ENCODE data around the gene WNT7B.

WNT7B gene

GRCh38 chr22:45933506-45934167 lies 43.3 kb downstream of the WNT7B start:
- Histone ChIP-seq H3K4me3 (ENCODE audit: control insufficient read depth in 1 of 7, extremely low read depth in 1 of 7, insufficient read depth in 4 of 7, low read depth in 2 of 7, low read length in 6 of 7) (no peak overlapping the region), H3K36me3 (ENCODE audit: control insufficient read depth in 4 of 4, insufficient read depth in 4 of 4, low read length in 3 of 4) (no peaks in the 10 kb centered on the region), H3K27me3 (replicated peaks in 2 of 5; ENCODE audit: control insufficient read depth in 4 of 5, insufficient read depth in 5 of 5, low read length in 4 of 5) (peaks cover 0 to 72% (median 7%) of the 10 kb centered on the region in 5 experiments), H3K4me1 (ENCODE audit: control extremely low read depth in 1 of 4, control insufficient read depth in 4 of 4, insufficient read depth in 4 of 4, low read length in 3 of 4) (peaks cover 0 to 4% (median 0%) of the 10 kb centered on the region in 4 experiments), H3K27ac (ENCODE audit: insufficient read depth in 1 of 2, low read depth in 1 of 2, low read length in 2 of 2, poor library complexity in 1 of 2, severe bottlenecking in 2 of 2) (no peak overlapping the region), H3K9me3 (ENCODE audit: control extremely low read depth in 1 of 5, control insufficient read depth in 4 of 5, insufficient read depth in 2 of 5, low read depth in 1 of 5, low read length in 4 of 5) (no peaks in the 10 kb centered on the region)
- CTCF ChIA-PET = no interaction called here
- DNase-seq = no peak
- POLR2A ChIA-PET = no interaction called here
- WGBS (ENCODE audit: insufficient coverage) = 93% methylated on average over 17 of the region's 18 CpGs

GRCh38 chr22:45932071-45932470 lies 44.9 kb downstream of the WNT7B start:
- no peak for DNase-seq
- POLR2A ChIA-PET = no interaction called here
- Histone ChIP-seq H3K27ac (ENCODE audit: insufficient read depth in 1 of 2, low read depth in 1 of 2, low read length in 2 of 2, poor library complexity in 1 of 2, severe bottlenecking in 2 of 2) (no peak overlapping the region), H3K9me3 (ENCODE audit: control extremely low read depth in 1 of 5, control insufficient read depth in 4 of 5, insufficient read depth in 2 of 5, low read depth in 1 of 5, low read length in 4 of 5) (no peaks in the 10 kb centered on the region), H3K4me1 (ENCODE audit: control extremely low read depth in 1 of 4, control insufficient read depth in 4 of 4, insufficient read depth in 4 of 4, low read length in 3 of 4) (peaks cover 0 to 4% (median 0%) of the 10 kb centered on the region in 4 experiments), H3K36me3 (ENCODE audit: control insufficient read depth in 4 of 4, insufficient read depth in 4 of 4, low read length in 3 of 4) (no peaks in the 10 kb centered on the region), H3K27me3 (replicated peaks in 2 of 5; ENCODE audit: control insufficient read depth in 4 of 5, insufficient read depth in 5 of 5, low read length in 4 of 5) (peaks cover 0 to 66% (median 7%) of the 10 kb centered on the region in 5 experiments), H3K4me3 (ENCODE audit: control insufficient read depth in 1 of 7, extremely low read depth in 1 of 7, insufficient read depth in 4 of 7, low read depth in 2 of 7, low read length in 6 of 7) (no peak overlapping the region)
- WGBS (ENCODE audit: insufficient coverage) = 90% methylated on average over 3 of the region's 6 CpGs
- CTCF ChIA-PET = no interaction called here

DNA sequence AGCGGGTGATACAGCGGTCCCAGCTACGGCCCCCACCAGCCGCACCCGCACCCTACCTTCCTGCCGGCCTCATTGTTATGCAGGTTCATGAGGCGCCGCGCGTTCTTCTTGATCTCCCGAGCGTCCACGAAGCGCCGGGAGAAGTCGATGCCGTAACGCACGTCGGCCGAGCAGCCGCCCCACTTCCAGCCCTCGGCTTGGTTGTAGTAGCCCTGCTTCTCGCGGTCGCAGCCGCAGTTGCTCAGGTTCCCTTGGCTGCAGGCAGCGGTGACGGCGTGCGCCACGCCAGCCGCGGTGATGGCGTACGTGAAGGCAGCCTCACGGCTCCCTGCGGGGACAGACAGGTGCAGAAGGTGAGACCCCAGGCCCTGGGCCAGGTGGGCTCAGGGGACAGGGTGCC lies 45.9 kb downstream of the WNT7B start:
- DNase-seq = no peak
- no peaks in the 10 kb centered on the region for H3K36me3 ChIP-seq (ENCODE audit: control insufficient read depth in 4 of 4, insufficient read depth in 4 of 4, low read length in 3 of 4)
- ChIA-PET POLR2A (no interaction called here), CTCF (interaction anchor here (1.2 kb wide), 1 partner anchor 10 kb away, joined by 3 read pairs; no protein-coding TSS in a partner anchor)
- WGBS (ENCODE audit: insufficient coverage) = 60% methylated on average over 37 of the region's 38 CpGs
- no peaks in the 10 kb centered on the region for H3K9me3 ChIP-seq (ENCODE audit: control extremely low read depth in 1 of 5, control insufficient read depth in 4 of 5, insufficient read depth in 2 of 5, low read depth in 1 of 5, low read length in 4 of 5)
- peaks cover 0 to 62% (median 7%) of the 10 kb centered on the region in 5 experiments for H3K27me3 ChIP-seq (replicated peaks in 2 of 5; ENCODE audit: control insufficient read depth in 4 of 5, insufficient read depth in 5 of 5, low read length in 4 of 5)
- no peak overlapping the region for H3K4me3 ChIP-seq (ENCODE audit: control insufficient read depth in 1 of 7, extremely low read depth in 1 of 7, insufficient read depth in 4 of 7, low read depth in 2 of 7, low read length in 6 of 7)
- no peak overlapping the region for H3K27ac ChIP-seq (ENCODE audit: insufficient read depth in 1 of 2, low read depth in 1 of 2, low read length in 2 of 2, poor library complexity in 1 of 2, severe bottlenecking in 2 of 2)
- peaks cover 0 to 4% (median 0%) of the 10 kb centered on the region in 4 experiments for H3K4me1 ChIP-seq (ENCODE audit: control extremely low read depth in 1 of 4, control insufficient read depth in 4 of 4, insufficient read depth in 4 of 4, low read length in 3 of 4)

DNA sequence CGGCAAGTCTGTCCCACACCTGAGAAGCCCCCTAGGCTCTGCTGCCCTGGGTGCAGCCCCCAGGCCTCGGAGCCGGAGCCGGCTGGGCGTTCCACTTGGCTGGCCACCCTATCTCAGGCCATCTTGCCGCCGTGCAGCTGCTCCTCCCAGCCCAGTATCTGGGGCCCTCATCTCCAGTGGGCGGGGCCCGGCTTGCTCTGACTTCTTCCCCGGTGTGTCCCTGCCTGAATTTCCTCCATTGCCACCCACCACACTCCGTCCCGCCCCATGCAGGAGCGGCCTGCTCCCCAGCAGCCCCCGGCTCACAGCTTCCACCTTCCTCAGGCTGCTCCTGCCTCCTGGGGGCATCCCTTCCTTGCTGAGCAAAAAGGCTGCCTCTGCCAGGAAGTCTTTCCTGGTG lies 46.6 kb downstream of the WNT7B start:
- Histone ChIP-seq H3K36me3 (ENCODE audit: control insufficient read depth in 4 of 4, insufficient read depth in 4 of 4, low read length in 3 of 4) (no peaks in the 10 kb centered on the region), H3K27me3 (replicated peaks in 2 of 5; ENCODE audit: control insufficient read depth in 4 of 5, insufficient read depth in 5 of 5, low read length in 4 of 5) (peaks cover 0 to 56% (median 5%) of the 10 kb centered on the region in 5 experiments), H3K9me3 (ENCODE audit: control extremely low read depth in 1 of 5, control insufficient read depth in 4 of 5, insufficient read depth in 2 of 5, low read depth in 1 of 5, low read length in 4 of 5) (no peaks in the 10 kb centered on the region), H3K27ac (ENCODE audit: insufficient read depth in 1 of 2, low read depth in 1 of 2, low read length in 2 of 2, poor library complexity in 1 of 2, severe bottlenecking in 2 of 2) (no peak overlapping the region), H3K4me1 (ENCODE audit: control extremely low read depth in 1 of 4, control insufficient read depth in 4 of 4, insufficient read depth in 4 of 4, low read length in 3 of 4) (peaks cover 0 to 4% (median 0%) of the 10 kb centered on the region in 4 experiments), H3K4me3 (ENCODE audit: control insufficient read depth in 1 of 7, extremely low read depth in 1 of 7, insufficient read depth in 4 of 7, low read depth in 2 of 7, low read length in 6 of 7) (no peak overlapping the region)
- POLR2A ChIA-PET = no interaction called here
- DNase-seq = no peak
- CTCF ChIA-PET = interaction anchor here (1.2 kb wide), 1 partner anchor 11 kb away, joined by 3 read pairs; no protein-coding TSS in a partner anchor
- 80% methylated on average over 7 of the region's 14 CpGs for WGBS (ENCODE audit: insufficient coverage)

GRCh38 chr22:45929649-45930048 lies 47.3 kb downstream of the WNT7B start:
- DNase-seq = no peak
- WGBS (ENCODE audit: insufficient coverage) = 87% methylated on average over 4 of the region's 4 CpGs
- no peak overlapping the region for H3K27ac ChIP-seq (ENCODE audit: insufficient read depth in 1 of 2, low read depth in 1 of 2, low read length in 2 of 2, poor library complexity in 1 of 2, severe bottlenecking in 2 of 2)
- H3K9me3 ChIP-seq (ENCODE audit: control extremely low read depth in 1 of 5, control insufficient read depth in 4 of 5, insufficient read depth in 2 of 5, low read depth in 1 of 5, low read length in 4 of 5) = no peaks in the 10 kb centered on the region
- ChIA-PET CTCF (interaction anchor here (1.2 kb wide), 1 partner anchor 12 kb away, joined by 3 read pairs; no protein-coding TSS in a partner anchor), POLR2A (no interaction called here)
- no peak overlapping the region for H3K4me3 ChIP-seq (ENCODE audit: control insufficient read depth in 1 of 7, extremely low read depth in 1 of 7, insufficient read depth in 4 of 7, low read depth in 2 of 7, low read length in 6 of 7)
- no peaks in the 10 kb centered on the region for H3K4me1 ChIP-seq (ENCODE audit: control extremely low read depth in 1 of 4, control insufficient read depth in 4 of 4, insufficient read depth in 4 of 4, low read length in 3 of 4)
- peaks cover 0 to 52% (median 4%) of the 10 kb centered on the region in 5 experiments for H3K27me3 ChIP-seq (replicated peaks in 2 of 5; ENCODE audit: control insufficient read depth in 4 of 5, insufficient read depth in 5 of 5, low read length in 4 of 5)
- H3K36me3 ChIP-seq (ENCODE audit: control insufficient read depth in 4 of 4, insufficient read depth in 4 of 4, low read length in 3 of 4) = no peaks in the 10 kb centered on the region

DNA sequence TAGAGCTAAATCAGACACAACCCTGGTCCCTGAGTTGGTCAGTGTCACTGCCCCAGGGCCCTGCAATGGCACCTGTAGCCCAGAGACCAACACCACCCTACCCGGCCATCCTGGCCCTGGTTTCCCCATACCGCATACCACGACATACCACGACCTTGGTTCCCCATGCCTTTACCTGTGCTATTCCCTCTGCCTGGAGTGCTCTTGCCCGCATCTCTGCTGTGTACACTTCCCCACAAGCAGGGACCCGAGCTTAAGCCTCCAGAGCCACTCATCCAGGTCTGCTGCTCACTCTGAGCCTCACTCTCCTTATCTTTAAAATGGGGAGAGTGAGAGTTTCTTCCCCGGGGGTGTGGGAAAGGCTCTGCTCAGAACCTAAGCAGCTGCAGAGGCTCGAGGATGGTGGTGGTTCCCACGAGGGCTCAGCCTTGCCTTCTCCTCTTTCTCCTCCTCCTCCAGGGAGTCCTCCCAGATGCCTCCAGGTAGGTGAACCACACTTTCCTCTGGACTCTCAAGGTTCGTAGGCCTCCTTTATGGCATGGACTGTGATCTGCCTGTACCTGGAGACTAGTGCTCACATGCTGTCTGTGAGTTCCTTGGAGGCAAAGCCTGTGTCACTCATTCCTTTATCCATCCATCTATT lies 48.1 kb downstream of the WNT7B start:
- Histone ChIP-seq H3K9me3 (ENCODE audit: control extremely low read depth in 1 of 5, control insufficient read depth in 4 of 5, insufficient read depth in 2 of 5, low read depth in 1 of 5, low read length in 4 of 5) (no peaks in the 10 kb centered on the region), H3K36me3 (ENCODE audit: control insufficient read depth in 4 of 4, insufficient read depth in 4 of 4, low read length in 3 of 4) (no peaks in the 10 kb centered on the region), H3K4me1 (ENCODE audit: control extremely low read depth in 1 of 4, control insufficient read depth in 4 of 4, insufficient read depth in 4 of 4, low read length in 3 of 4) (no peaks in the 10 kb centered on the region), H3K4me3 (ENCODE audit: control insufficient read depth in 1 of 7, extremely low read depth in 1 of 7, insufficient read depth in 4 of 7, low read depth in 2 of 7, low read length in 6 of 7) (no peak overlapping the region), H3K27me3 (replicated peaks in 2 of 5; ENCODE audit: control insufficient read depth in 4 of 5, insufficient read depth in 5 of 5, low read length in 4 of 5) (peaks cover 0 to 45% (median 4%) of the 10 kb centered on the region in 5 experiments), H3K27ac (ENCODE audit: insufficient read depth in 1 of 2, low read depth in 1 of 2, low read length in 2 of 2, poor library complexity in 1 of 2, severe bottlenecking in 2 of 2) (no peak overlapping the region)
- WGBS (ENCODE audit: insufficient coverage) = 83% methylated on average over 10 of the region's 10 CpGs
- ChIA-PET POLR2A (no interaction called here), CTCF (no interaction called here)
- DNase-seq = no peak

GRCh38 chr22:45927059-45927458 lies 49.9 kb downstream of the WNT7B start:
- POLR2A ChIA-PET = no interaction called here

More at GRCh38 chr22:45927059-45927458, 49.9 kb downstream of the WNT7B start:
- CTCF ChIA-PET = no interaction called here
- WGBS (ENCODE audit: insufficient coverage) = 100% methylated on average over 6 of the region's 9 CpGs
- H3K36me3 ChIP-seq (ENCODE audit: control insufficient read depth in 4 of 4, insufficient read depth in 4 of 4, low read length in 3 of 4) = no peaks in the 10 kb centered on the region
- H3K27me3 ChIP-seq (replicated peaks in 2 of 5; ENCODE audit: control insufficient read depth in 4 of 5, insufficient read depth in 5 of 5, low read length in 4 of 5) = peaks cover 0 to 27% (median 4%) of the 10 kb centered on the region in 5 experiments
- no peak overlapping the region for H3K27ac ChIP-seq (ENCODE audit: insufficient read depth in 1 of 2, low read depth in 1 of 2, low read length in 2 of 2, poor library complexity in 1 of 2, severe bottlenecking in 2 of 2)
- no peaks in the 10 kb centered on the region for H3K9me3 ChIP-seq (ENCODE audit: control extremely low read depth in 1 of 5, control insufficient read depth in 4 of 5, insufficient read depth in 2 of 5, low read depth in 1 of 5, low read length in 4 of 5)
- DNase-seq = no peak
- no peak overlapping the region for H3K4me3 ChIP-seq (ENCODE audit: control insufficient read depth in 1 of 7, extremely low read depth in 1 of 7, insufficient read depth in 4 of 7, low read depth in 2 of 7, low read length in 6 of 7)
- H3K4me1 ChIP-seq (ENCODE audit: control extremely low read depth in 1 of 4, control insufficient read depth in 4 of 4, insufficient read depth in 4 of 4, low read length in 3 of 4) = no peaks in the 10 kb centered on the region
